Measurements from ENCODE around the gene ZMYND10. TPM values are rescaled to one million over a fixed set of nuclear protein-coding genes. Genes with fewer than 3 reads are reported as not detected.

ZMYND10 gene
- total RNA-seq, 1 experiment from 2014 or later = 0.17 TPM

DNA sequence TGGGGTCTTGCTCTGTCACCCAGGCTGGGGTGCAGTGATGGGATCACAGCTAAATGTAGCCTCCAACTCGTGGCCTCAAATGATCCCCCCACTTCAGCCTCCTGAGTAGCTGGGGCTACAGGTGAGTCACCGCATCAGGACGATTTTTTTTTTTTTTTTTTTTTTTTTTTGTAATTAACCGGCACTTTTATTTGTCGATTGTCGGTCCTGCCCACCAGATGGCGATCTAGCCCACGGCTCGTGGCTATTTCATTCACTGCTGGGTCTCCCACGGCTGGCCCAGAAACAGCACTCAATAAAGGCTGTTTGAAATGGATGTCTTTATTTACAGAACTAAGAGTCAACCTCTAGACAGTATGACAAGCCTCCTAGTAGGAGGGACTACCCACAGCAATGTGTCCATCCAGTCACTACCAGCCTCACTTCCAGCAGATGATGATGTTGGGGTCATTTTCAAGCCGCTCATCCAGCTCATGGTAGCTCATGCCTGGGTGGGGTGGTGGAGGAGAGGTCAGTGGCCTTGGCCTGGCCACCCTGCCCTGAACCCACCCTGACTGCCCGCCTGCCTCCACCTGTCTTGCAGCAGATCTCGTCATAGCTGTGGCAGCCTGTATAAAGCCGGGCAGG, 1.8 kb upstream of the ZMYND10 start:
- DNase-seq (ENCODE audit: low read depth) = peak; percentile 77

DNA sequence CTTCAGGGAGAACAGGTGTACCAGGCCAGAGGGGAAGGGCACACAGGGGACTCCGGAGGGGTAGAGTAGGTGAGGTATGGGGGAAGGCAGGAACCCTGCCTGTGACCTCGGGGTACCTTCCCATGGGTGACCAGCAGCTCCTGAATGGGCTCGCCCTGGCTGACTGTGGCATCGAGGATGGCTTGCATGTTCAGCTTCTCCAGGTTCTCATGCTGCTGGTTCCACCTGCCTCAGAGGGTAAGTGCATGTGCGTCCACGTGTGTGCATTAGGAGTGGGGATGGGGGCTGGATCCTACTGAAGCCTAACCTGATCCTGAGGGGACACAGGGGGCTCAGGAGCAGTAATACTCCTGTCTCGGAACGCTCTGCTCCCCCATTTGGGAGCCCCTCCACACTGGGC, 524 bp downstream of the ZMYND10 start:
- no peak for DNase-seq (ENCODE audit: low read depth)

DNA sequence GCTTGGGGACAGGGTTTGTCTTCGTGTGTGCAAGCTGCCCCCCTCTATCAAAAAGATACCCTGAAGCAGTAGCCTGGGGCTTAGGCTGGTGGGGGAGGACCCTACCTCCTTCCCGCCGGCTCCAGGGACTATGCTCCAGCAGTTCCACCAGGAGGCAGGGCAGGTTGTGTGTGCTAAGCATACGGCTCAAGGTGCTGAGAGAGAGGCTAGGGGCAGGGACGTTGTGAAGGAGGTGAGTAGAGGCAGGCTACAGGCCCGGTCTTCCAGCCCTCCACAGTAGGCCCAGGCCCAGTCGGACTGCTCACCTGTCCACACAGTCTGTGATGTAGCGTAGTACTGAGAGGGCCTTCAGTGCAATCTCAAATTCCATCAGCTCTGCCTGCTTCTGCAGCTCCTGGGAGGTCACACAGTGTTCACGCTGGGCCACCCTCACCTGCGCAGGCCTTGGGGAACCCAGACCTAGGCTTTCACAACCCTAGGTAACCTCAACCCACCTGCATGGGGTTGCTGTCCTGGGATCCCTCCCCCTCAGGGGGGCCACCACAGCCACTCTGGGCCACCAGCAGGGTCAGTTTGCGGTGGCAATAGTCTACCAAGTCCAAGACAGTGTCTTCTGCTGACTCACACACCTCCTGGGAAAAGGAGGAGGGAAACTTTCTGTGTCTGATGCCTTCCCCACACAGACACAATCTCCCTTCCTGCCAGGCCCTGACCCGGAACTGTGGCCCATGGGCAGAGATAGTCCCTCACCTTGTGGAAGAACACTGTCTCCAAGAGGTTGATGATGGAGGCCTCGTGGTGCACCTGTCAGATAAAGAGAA, 2.5 kb downstream of the ZMYND10 start:
- DNase-seq (ENCODE audit: low read depth) = no peak

DNA sequence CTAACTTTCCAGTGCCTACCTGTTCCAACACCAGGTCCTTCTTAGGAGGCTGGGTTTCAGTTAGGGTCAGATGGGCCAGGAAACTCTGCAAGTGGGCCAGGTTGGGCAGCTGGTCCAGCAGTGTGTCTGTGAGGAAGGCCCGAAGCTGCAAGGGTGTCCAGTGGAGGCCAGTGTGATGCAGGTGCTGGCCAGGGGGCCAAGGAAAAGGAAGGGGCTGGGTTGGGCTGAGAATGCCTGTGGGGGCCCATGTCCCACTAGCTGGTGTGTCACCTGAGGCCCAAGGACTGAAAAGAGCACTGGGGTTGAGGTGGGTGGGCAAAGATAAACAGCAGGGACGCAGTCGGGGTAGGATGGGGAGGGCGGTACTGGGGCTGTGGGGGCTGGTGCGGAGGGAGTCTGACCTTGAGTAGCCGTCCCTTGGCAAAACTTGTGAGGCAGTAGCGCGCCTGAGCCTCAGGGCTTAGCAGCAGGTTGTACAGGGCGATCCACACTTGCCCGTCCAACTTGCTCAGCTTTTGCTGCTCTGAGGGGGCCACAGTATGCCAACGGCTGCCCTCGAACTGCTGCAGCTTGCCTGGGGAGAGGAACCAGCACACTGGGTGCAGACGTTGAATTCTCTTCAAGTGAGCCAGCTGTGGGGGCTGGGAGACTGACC, 3.4 kb downstream of the ZMYND10 start:
- DNase-seq (ENCODE audit: low read depth) = no peak

DNA sequence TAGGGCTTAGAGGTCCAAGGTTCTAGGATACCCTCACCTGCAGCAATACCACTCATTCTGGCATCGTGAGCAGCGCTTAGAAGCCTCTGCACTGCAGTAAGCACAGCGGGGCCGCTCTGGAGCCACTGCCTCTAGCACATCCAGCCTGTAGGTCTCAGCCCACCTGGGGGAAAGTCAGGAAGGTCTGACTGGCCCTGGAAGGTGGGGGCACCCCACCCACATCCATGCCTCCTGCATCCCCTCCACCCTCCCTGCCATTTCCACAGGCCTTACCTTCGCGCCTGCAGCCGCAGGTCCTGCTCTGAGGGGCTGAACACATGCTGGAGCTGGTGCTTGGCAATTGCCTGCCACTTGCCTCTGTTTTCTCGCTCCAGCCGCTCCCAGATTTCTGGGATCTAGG, 4.0 kb downstream of the ZMYND10 start:
- no peak for DNase-seq (ENCODE audit: low read depth)

DNA sequence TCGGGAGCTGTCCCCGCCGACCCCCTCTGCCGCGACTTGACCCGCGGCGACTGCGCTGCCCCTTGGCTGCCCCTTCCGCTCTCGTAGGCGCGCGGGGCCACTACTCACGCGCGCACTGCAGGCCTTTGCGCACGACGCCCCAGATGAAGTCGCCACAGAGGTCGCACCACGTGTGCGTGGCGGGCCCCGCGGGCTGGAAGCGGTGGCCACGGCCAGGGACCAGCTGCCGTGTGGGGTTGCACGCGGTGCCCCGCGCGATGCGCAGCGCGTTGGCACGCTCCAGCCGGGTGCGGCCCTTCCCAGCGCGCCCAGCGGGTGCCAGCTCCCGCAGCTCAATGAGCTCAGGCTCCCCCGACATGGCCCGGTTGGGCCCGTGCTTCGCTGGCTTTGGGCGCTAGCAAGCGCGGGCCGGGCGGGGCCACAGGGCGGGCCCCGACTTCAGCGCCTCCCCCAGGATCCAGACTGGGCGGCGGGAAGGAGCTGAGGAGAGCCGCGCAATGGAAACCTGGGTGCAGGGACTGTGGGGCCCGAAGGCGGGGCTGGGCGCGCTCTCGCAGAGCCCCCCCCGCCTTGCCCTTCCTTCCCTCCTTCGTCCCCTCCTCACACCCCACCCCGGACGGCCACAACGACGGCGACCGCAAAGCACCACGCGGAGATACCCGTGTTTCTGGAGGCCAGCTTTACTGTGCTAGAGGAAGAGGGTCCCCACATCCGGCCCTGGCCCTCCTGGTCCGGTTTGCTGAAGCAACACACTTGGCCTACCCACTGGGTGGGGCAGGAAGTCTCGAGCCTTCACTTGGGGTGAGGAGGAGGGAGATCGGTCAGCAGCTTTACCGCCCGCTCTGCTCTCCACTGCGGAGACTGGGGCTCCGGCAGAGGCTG, 4.8 kb downstream of the ZMYND10 start, which contains the start of gene RASSF1:
TSS of gene RASSF1 (minus strand) at position 389 of the 882 bp plus-strand sequence. CDS start at position 358, 31 bp downstream.
- DNase-seq (ENCODE audit: low read depth) = no peak

DNA sequence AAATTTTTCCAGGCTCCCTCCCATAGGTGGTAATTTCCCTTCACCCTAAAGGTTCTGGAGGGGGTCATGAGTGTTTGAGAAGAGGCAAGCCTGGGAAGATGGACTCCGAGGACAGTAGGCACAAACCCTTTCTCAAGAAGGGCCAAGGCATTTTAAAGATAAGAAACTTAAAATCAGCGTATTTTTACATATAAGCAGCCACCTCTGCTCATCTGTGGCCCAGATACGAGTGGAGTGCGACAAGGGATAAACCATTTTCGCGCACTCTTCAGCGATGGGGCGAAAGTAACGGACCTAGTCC, 5.4 kb downstream of the ZMYND10 start:
- DNase-seq (ENCODE audit: low read depth) = no peak

DNA sequence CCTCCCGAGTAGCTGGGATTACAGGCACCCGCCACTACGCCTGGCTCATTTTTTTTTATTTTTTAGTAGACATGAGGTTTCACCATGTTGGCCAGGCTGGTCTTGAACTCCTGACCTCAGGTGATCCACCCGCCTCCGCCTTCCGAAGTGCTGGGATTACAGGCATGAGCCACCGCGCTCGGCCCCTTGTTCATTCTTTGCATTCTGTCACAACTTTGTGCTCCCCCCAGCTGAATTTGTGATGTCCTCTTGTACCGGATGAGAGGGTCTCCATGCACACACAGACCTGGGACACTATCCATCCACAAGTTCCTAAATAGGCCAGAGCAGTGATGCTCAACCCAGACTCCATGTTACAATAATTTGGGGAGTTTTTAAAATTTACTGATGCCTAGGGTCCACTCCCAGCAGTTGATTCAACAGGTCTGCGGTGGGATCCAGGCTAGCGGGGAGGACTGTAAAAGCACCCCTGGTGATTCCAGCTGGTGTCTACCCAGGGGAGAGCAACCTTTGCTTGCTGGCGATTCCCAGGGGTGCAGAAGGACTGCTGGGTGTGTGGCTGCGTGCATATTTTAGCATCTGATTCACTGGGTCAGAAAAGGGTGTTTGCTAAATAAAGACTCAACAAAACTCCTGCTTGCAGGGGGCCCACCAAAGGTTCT, 5.9 kb downstream of the ZMYND10 start:
- DNase-seq (ENCODE audit: low read depth) = no peak

DNA sequence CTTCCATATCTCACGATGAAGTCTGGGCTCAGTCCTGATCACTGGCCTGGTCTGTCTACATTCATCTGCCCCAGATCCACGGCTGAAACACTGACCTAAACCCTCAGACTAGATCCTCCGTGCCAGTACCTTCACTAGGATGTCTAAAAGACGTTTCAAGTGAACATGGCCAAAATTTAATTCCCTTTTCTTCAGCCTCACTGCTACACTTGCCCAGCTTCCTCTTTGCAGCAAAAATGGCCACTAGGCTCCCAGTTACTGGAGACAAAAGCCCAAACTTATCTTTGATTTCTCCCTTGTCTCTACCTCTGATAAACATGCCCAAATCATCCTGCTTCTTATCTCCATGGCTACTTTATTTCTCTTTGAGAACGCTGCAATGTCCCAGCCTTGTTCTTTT, 6.6 kb downstream of the ZMYND10 start:
- no peak for DNase-seq (ENCODE audit: low read depth)

DNA sequence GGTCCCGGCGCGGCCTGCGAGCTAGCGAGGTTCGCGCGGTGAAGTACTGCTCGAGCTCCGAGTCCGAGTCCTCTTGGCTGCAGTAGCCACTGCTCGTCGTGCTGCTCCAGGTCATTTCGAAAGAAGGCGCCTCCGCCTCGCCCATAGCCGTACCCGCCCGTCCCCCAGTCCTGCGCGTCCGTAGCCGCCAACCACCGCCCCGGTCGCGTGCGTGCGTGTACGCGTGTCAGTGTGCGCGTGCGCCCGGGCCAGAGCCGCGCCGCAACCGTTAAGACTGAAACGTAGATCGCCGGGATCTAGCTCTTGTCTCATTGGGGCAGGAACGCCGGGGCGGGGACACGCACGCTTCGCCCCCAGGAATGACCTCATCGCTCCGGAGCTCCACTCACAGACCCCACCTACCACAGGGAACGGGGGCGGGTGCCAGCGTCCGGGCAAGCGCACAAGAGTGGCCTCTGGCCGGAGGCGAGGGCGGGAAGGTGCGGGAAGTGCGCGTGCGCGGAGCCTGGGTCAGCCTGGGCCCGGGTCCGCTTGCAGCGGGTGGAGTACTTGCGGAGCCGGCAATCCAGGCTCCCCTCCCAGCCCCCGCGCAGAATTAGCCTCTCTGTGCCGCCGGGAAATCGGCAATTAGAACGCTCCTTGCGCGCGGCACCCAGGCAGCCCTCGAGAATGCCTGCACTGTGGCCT, 8.2 kb downstream of the ZMYND10 start:
- peak; percentile 98 for DNase-seq (ENCODE audit: low read depth)

DNA sequence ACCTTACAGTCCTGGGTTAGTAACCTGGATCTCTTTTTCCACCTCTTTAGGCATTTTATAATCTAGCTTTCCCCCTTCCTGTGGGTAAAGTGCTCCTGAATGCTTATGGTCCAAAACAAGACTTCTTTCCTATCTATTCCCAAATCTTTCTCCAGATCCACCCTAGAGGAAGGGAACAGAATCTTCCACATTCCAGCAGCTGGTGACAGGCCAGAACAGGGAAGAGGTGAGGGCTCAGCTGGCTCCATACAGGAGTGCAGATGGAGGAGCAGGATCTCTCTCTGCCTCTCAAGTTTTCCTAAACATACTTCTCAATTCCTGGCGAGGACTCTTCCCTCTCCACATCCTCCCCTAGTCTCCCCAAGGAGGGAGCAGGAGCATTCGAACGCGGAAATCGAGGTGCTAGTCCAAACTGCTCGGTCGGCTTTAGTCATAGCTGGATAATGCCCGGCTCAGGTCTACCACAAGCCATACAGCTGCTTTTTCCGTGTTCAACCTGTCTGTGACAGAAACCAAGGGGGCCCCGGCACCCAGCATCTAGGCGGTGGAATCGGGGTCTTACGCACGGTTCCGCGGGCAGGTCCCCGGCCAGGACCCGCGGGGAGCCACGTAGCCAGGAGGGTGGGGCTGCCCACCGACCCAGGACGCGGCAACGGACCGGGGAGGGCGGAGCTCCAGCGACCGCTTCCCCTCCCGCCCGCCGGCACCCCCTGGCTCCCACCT, 8.9 kb downstream of the ZMYND10 start:
- peak; percentile 32 for DNase-seq (ENCODE audit: low read depth)

DNA sequence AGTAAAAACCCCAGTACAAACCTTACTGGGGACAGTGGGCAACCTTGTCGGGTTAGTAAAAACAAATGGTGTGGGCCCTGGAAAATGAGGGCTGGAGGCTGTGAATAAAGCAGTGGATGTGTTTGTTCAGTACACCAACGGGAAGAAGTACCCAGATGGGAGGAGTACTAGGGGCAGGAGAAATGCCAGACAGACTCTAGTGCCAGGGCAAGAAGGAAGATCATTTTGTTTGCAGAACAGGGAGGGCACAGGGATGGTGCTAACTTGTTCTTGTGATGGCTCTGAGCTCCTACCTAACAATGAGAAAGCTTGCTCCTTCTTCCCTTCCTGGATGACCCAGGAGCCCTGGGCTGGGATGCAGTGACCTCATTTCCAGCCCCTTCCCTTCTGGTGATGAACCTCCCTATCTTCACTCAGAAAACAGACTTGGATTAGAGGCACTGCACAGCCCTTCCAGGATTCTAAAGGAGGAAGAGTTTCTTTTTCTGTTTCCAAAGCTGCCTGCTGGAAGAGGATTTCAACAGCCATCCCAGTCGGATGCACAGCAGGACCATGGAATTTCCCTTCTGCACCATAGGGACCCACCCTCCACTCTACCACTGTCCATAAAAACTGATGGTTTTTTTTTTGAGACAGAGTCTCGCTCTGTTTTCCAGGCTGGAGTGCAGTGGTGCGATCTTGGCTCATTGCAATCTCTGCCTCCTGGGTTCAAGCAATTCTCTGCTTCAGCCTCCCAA, 11.0 kb downstream of the ZMYND10 start:
- DNase-seq (ENCODE audit: low read depth) = no peak

DNA sequence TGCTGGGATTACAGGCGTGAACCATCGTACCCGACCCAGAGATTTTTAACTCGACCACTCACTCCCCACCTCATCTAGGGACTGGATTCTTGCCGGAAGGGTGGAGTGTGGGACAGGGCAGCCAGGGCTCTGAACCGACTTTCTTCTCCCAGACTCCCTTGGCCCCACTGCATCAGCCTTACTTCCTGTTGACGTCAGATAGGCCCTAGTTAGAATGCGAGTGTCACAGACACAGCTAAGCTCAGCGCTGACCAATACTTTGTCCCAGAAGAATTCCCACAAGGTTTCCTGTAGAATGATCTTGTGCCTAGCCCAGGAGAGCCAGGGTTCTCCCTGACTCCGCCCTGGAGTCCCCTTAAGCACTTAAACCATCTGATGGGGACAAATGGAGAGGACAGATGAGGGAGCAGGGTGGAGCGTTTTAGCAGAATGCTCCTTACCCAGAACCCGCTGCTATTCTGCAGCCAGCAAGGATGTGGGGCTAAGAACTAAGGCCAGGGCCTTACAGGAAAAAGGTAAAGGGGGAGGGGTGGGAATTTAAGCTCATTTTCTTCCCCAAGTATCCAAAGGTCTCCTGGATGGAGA, 11.7 kb downstream of the ZMYND10 start:
- no peak for DNase-seq (ENCODE audit: low read depth)

DNA sequence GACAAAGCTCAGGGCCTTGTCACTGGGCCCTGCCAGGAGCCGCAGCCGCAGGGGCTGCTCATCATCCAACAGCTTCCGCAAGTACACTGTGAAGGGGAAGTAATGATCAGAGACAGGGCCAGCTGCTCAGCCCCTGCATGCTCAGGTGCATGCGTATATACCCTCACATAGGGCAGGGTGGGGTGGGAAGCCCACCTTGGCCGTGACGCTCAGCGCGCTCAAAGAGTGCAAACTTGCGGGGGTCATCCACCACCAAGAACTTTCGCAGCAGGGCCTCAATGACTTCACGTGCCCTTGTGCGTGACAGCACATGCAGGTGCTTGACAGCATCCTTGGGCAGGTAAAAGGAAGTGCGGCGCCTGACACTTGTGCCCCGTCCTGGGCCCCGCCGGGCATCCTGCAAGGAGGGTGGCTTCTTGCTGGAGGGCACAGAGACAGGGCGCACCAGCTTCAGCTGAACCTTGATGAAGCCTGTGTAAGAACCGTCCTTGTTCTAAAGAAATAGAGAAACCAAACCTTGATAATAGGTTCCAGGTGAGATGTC, 14.1 kb downstream of the ZMYND10 start:
- DNase-seq (ENCODE audit: low read depth) = no peak

DNA sequence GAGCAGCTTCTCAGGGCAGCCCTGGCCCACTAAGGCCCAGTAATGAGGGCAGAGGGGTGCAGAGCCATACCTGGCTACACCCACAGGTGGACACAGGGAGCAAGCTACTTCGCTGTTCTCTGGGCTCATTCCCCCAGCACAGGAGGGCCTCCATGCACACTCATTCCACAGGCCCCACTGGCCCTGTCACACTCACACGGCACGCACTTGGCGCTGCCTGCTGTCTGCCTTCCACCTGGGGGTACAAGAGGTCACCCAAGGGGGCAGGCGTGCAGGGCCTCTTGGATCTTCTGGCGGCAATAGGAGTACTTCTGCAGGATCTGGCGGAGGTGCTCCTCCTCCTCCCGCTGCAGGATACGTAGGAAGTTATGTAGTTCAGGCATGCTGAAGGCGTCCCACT, 15.2 kb downstream of the ZMYND10 start:
- DNase-seq (ENCODE audit: low read depth) = no peak

DNA sequence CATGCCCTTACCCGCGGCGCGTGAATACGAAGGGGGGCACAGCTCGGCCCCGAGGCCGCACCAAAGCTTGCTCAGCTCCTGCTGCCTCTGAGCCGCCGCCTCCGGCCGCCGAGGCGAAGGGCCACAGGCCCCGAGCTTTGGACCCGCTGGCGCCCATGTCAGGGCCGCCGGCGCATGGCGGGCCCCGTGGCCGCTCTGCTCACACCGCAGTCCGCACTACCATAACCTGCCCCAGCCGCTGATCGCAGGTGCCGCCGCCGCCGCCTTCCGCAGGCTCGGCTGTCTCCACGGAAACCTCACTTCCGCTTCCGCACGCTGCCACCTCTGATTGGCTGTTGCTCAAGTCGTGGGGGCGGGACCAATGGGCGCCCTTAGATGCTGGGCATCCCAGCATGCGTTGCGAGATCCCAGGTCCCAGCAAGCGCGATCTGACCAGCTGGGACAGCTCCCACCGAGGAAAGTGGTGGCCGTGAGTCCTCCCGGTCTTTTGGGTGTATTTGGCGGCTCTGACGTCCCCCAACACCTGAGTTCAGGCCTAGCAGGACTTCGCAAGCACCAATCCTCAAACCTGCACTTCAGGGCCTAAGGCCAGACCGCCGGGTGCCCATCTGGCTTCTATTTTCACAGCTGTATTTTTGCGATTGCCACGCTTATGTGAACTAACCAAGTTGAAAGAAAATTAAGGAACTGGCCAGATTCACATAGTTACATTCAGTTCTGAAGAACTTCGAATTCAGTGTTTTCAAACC, 17.4 kb downstream of the ZMYND10 start, which contains the start of gene TUSC2:
TSS of gene TUSC2 (minus strand) at position 281 of the 749 bp plus-strand sequence. CDS start at position 157, 124 bp downstream.
- DNase-seq (ENCODE audit: low read depth) = peak; percentile 96

DNA sequence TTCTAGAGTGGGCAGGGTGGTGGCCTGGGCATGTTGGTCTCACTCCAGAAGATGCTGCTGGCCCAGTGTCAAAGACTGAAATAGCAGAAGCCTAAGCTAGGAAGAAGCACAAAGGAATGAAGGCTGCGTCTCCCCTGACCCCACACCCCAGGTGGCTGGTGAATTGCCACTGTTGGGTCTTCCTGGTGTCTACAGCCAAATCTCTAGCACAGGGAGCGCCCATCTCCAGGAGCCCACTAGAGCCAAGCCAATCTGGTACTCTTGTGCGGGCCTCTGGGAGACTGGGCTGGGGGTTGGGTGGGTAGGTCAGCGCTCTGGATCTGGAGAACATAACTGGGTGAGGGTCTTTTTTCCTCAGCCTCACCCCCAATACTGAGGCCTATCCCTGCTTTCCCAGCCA, 18.4 kb downstream of the ZMYND10 start:
- DNase-seq (ENCODE audit: low read depth) = no peak

DNA sequence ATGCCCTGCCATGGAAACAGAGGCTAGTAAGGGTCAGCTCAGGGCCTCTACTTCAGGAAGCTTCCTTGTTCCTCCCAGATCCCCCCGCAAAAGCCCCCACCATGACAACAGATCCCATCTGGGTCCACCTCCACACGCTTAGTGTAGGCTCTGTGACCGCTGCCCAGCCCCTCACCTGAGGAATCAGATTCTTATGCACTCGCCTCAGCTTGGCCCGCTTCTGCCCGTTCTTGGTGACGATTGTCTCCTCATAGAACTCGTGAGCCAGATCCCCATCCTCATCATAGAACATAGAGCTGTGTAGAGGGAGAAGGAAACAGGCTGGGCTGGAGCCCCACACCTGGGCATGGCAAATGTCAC, 19.4 kb downstream of the ZMYND10 start:
- no peak for DNase-seq (ENCODE audit: low read depth)

Data from Daoy (cell line).